ENCODE results near the gene ZNF805.
A peak's percentile ranks its signal among the peaks of the same experiment; 100 is the strongest.
"Not testable (repeated sequence)": the region's sequence is repeated elsewhere in the genome, so short reads cannot be mapped to it uniquely, and the experiment has no call there.

ZNF805 gene

GRCh38 chr19:57240311-57241090 lies at the start of gene ZNF805:
Gene ZNF805, plus strand, starts transcription at chr19:57240632. Its CDS starts 260 bp downstream, at chr19:57240892.
- H3K9ac ChIP-seq (ENCODE audit: low read depth, low read length): peak within 1 kb of the TSS; percentile 92
- H3K36me3 ChIP-seq (ENCODE audit: control insufficient read depth, insufficient read depth, low read length): peaks cover 7% of the 10 kb centered on the region
- H3K27me3 ChIP-seq (ENCODE audit: control insufficient read depth, insufficient read depth, low read length): no peaks in the 10 kb centered on the region
- peak within 1 kb of the TSS; percentile 98 for H3K4me3 ChIP-seq (ENCODE audit: low read depth, low read length)
- H3K9me3 ChIP-seq (ENCODE audit: control insufficient read depth, insufficient read depth, low read length): no peaks in the 10 kb centered on the region
- H3K4me1 ChIP-seq (ENCODE audit: control insufficient read depth, insufficient read depth, low read length): no peaks in the 10 kb centered on the region

- no peaks in the 10 kb centered on the region for H3K9me3 ChIP-seq (ENCODE audit: control insufficient read depth, insufficient read depth, low read length)
- no peaks in the 10 kb centered on the region for H3K27me3 ChIP-seq (ENCODE audit: control insufficient read depth, insufficient read depth, low read length)
- peak within 1 kb of the TSS; percentile 96 for H3K4me3 ChIP-seq (ENCODE audit: low read depth, low read length)
- peak within 1 kb of the TSS; percentile 95 for H3K9ac ChIP-seq (ENCODE audit: low read depth, low read length)
- peaks cover 2% of the 10 kb centered on the region for H3K4me1 ChIP-seq (ENCODE audit: control insufficient read depth, insufficient read depth, low read length)
- peaks cover 15% of the 10 kb centered on the region for H3K36me3 ChIP-seq (ENCODE audit: control insufficient read depth, insufficient read depth, low read length)
Observed at GRCh38 chr19:57191141-57192076, 49.0 kb upstream of the ZNF805 start, which contains the start of gene ZNF264. Gene ZNF264, plus strand, starts transcription at chr19:57191500. Its CDS starts 414 bp downstream, at chr19:57191914.

GRCh38 chr19:57192077-57192420 lies 48.4 kb upstream of the ZNF805 start:
- peaks cover 2% of the 10 kb centered on the region for H3K4me1 ChIP-seq (ENCODE audit: control insufficient read depth, insufficient read depth, low read length)
- H3K9me3 ChIP-seq (ENCODE audit: control insufficient read depth, insufficient read depth, low read length): no peaks in the 10 kb centered on the region
- no peaks in the 10 kb centered on the region for H3K27me3 ChIP-seq (ENCODE audit: control insufficient read depth, insufficient read depth, low read length)
- peak overlapping the region; percentile 95 for H3K9ac ChIP-seq (ENCODE audit: low read depth, low read length)
- peak overlapping the region; percentile 96 for H3K4me3 ChIP-seq (ENCODE audit: low read depth, low read length)
- peaks cover 15% of the 10 kb centered on the region for H3K36me3 ChIP-seq (ENCODE audit: control insufficient read depth, insufficient read depth, low read length)

- Histone ChIP-seq H3K9ac (ENCODE audit: low read depth, low read length) (no peak overlapping the region), H3K4me1 (ENCODE audit: control insufficient read depth, insufficient read depth, low read length) (peaks cover 2% of the 10 kb centered on the region), H3K36me3 (ENCODE audit: control insufficient read depth, insufficient read depth, low read length) (peaks cover 15% of the 10 kb centered on the region), H3K27me3 (ENCODE audit: control insufficient read depth, insufficient read depth, low read length) (no peaks in the 10 kb centered on the region), H3K9me3 (ENCODE audit: control insufficient read depth, insufficient read depth, low read length) (no peaks in the 10 kb centered on the region), H3K4me3 (ENCODE audit: low read depth, low read length) (peak overlapping the region; percentile 96)
Observed at GRCh38 chr19:57192993-57193392, 47.4 kb upstream of the ZNF805 start.

GRCh38 chr19:57197874-57198273 lies 42.6 kb upstream of the ZNF805 start:
- not testable (repeated sequence) for H3K4me3 ChIP-seq (ENCODE audit: low read depth, low read length); H3K9me3 ChIP-seq (ENCODE audit: control insufficient read depth, insufficient read depth, low read length); H3K27me3 ChIP-seq (ENCODE audit: control insufficient read depth, insufficient read depth, low read length); H3K9ac ChIP-seq (ENCODE audit: low read depth, low read length); H3K4me1 ChIP-seq (ENCODE audit: control insufficient read depth, insufficient read depth, low read length)
- H3K36me3 ChIP-seq (ENCODE audit: control insufficient read depth, insufficient read depth, low read length): peaks cover 19% of the 10 kb centered on the region

GRCh38 chr19:57202160-57202559 lies 38.3 kb upstream of the ZNF805 start:
- no peaks in the 10 kb centered on the region for H3K4me1 ChIP-seq (ENCODE audit: control insufficient read depth, insufficient read depth, low read length)
- peaks cover 14% of the 10 kb centered on the region for H3K36me3 ChIP-seq (ENCODE audit: control insufficient read depth, insufficient read depth, low read length)
- H3K27me3 ChIP-seq (ENCODE audit: control insufficient read depth, insufficient read depth, low read length): no peaks in the 10 kb centered on the region
- no peak overlapping the region for H3K9ac ChIP-seq (ENCODE audit: low read depth, low read length)
- H3K9me3 ChIP-seq (ENCODE audit: control insufficient read depth, insufficient read depth, low read length): no peaks in the 10 kb centered on the region
- H3K4me3 ChIP-seq (ENCODE audit: low read depth, low read length): no peak overlapping the region

- Histone ChIP-seq H3K36me3 (ENCODE audit: control insufficient read depth, insufficient read depth, low read length) (peaks cover 28% of the 10 kb centered on the region), H3K9me3 (ENCODE audit: control insufficient read depth, insufficient read depth, low read length) (no peaks in the 10 kb centered on the region)
Observed at GRCh38 chr19:57210381-57210780, 30.1 kb upstream of the ZNF805 start.

GRCh38 chr19:57212109-57212508 lies 28.3 kb upstream of the ZNF805 start:
- Histone ChIP-seq H3K36me3 (ENCODE audit: control insufficient read depth, insufficient read depth, low read length) (peaks cover 24% of the 10 kb centered on the region), H3K9ac (ENCODE audit: low read depth, low read length) (no peak overlapping the region), H3K9me3 (ENCODE audit: control insufficient read depth, insufficient read depth, low read length) (no peaks in the 10 kb centered on the region), H3K27me3 (ENCODE audit: control insufficient read depth, insufficient read depth, low read length) (no peaks in the 10 kb centered on the region), H3K4me3 (ENCODE audit: low read depth, low read length) (no peak overlapping the region), H3K4me1 (ENCODE audit: control insufficient read depth, insufficient read depth, low read length) (no peaks in the 10 kb centered on the region)

More at GRCh38 chr19:57210381-57210780, 30.1 kb upstream of the ZNF805 start:
- Histone ChIP-seq H3K27me3 (ENCODE audit: control insufficient read depth, insufficient read depth, low read length) (no peaks in the 10 kb centered on the region), H3K9ac (ENCODE audit: low read depth, low read length) (no peak overlapping the region), H3K4me1 (ENCODE audit: control insufficient read depth, insufficient read depth, low read length) (no peaks in the 10 kb centered on the region), H3K4me3 (ENCODE audit: low read depth, low read length) (no peak overlapping the region)

- H3K27me3 ChIP-seq (ENCODE audit: control insufficient read depth, insufficient read depth, low read length): peaks cover 2% of the 10 kb centered on the region
- no peak overlapping the region for H3K4me3 ChIP-seq (ENCODE audit: low read depth, low read length)
- H3K9me3 ChIP-seq (ENCODE audit: control insufficient read depth, insufficient read depth, low read length): no peaks in the 10 kb centered on the region
- H3K4me1 ChIP-seq (ENCODE audit: control insufficient read depth, insufficient read depth, low read length): no peaks in the 10 kb centered on the region
- no peaks in the 10 kb centered on the region for H3K36me3 ChIP-seq (ENCODE audit: control insufficient read depth, insufficient read depth, low read length)
- no peak overlapping the region for H3K9ac ChIP-seq (ENCODE audit: low read depth, low read length)
Observed at GRCh38 chr19:57227502-57227901, 12.9 kb upstream of the ZNF805 start.

- Histone ChIP-seq H3K4me3 (ENCODE audit: low read depth, low read length) (peak overlapping the region; percentile 58), H3K4me1 (ENCODE audit: control insufficient read depth, insufficient read depth, low read length) (no peaks in the 10 kb centered on the region), H3K9ac (ENCODE audit: low read depth, low read length) (peak overlapping the region; percentile 47), H3K36me3 (ENCODE audit: control insufficient read depth, insufficient read depth, low read length) (peaks cover 6% of the 10 kb centered on the region), H3K27me3 (ENCODE audit: control insufficient read depth, insufficient read depth, low read length) (peaks cover 2% of the 10 kb centered on the region), H3K9me3 (ENCODE audit: control insufficient read depth, insufficient read depth, low read length) (no peaks in the 10 kb centered on the region)
Observed at GRCh38 chr19:57231686-57232085, 8.7 kb upstream of the ZNF805 start.

GRCh38 chr19:57233207-57233606 lies 7.2 kb upstream of the ZNF805 start:
- peaks cover 6% of the 10 kb centered on the region for H3K36me3 ChIP-seq (ENCODE audit: control insufficient read depth, insufficient read depth, low read length)
- no peak overlapping the region for H3K9ac ChIP-seq (ENCODE audit: low read depth, low read length)
- H3K4me3 ChIP-seq (ENCODE audit: low read depth, low read length): no peak overlapping the region
- peaks cover 2% of the 10 kb centered on the region for H3K27me3 ChIP-seq (ENCODE audit: control insufficient read depth, insufficient read depth, low read length)
- H3K4me1 ChIP-seq (ENCODE audit: control insufficient read depth, insufficient read depth, low read length): no peaks in the 10 kb centered on the region
- H3K9me3 ChIP-seq (ENCODE audit: control insufficient read depth, insufficient read depth, low read length): no peaks in the 10 kb centered on the region

Measured in iPS-15b (cell line).